Parathyroid adenoma (tissue), 2 donors: ENCODE data around the gene TCHHL1.

Experiments used
- H2AFZ ChIP-seq: fragments of 300-600 bp; sonication (generic); one replicate; pipeline ENCODE4 v1.7.0; 2017; ENCODE audit warnings: antibody characterized with exemption, mild to moderate bottlenecking
- H3K27ac ChIP-seq: fragments of 300-600 bp; sonication (generic); one replicate; pipeline ENCODE4 v1.7.0; 2017
- H3K27me3 ChIP-seq: fragments of 300-600 bp; sonication (generic); one replicate; pipeline ENCODE4 v1.7.0; 2017; ENCODE audit warnings: low read length; ENCODE audit not compliant: control insufficient read depth, insufficient read depth
- H3K36me3 ChIP-seq: fragments of 300-600 bp; sonication (generic); one replicate; pipeline ENCODE4 v1.7.0; 2017; ENCODE audit warnings: low read length; ENCODE audit not compliant: control insufficient read depth, insufficient read depth
- H3K4me1 ChIP-seq: fragments of 300-600 bp; sonication (generic); one replicate; pipeline ENCODE4 v1.7.0; 2017; ENCODE audit warnings: control low read depth
- H3K4me2 ChIP-seq: fragments of 300-600 bp; sonication (generic); one replicate; pipeline ENCODE4 v1.7.0; 2017; ENCODE audit warnings: low read length
- H3K4me3 ChIP-seq: fragments of 300-600 bp; sonication (generic); one replicate; pipeline ENCODE4 v1.7.0; 2017; ENCODE audit warnings: low read depth, low read length
- H3K79me2 ChIP-seq: fragments of 300-600 bp; sonication (generic); one replicate; pipeline ENCODE4 v1.7.0; 2017; ENCODE audit warnings: control low read depth
- H3K9ac ChIP-seq: fragments of 300-600 bp; sonication (generic); one replicate; pipeline ENCODE4 v1.7.0; 2017; ENCODE audit warnings: mild to moderate bottlenecking
- H3K9me3 ChIP-seq: fragments of 300-600 bp; sonication (generic); one replicate; pipeline ENCODE4 v1.7.0; 2017; ENCODE audit warnings: low read length; ENCODE audit not compliant: control insufficient read depth
- TF ChIP-seq, protein P1 (sequence below): fragments of 300-600 bp; sonication (generic); IDR thresholded peaks from one replicate; pipeline ENCODE4 v1.7.0; 2017; ENCODE audit warnings: antibody characterized with exemption, mild to moderate bottlenecking
- donor health status: primary hyperparathyroidism.

Gene TCHHL1

DNA sequence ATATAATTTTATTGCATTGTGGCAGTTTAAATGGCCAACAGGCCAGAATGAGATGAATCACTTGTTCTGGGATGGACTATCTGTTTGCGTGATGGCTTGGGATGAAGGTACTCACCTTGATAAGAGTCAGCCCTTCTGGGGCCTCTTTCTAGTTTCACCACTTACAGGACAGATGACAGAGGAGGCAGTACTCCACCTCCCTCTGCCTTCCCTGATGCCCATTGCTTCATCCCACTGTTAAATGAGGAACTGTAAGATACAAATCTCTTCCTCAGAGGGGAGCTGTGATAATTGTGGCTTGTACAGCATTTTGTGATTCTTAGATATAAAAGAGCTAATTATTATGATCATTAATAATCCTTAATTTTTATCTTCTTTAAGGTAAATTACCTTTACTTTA, 30.1 kb upstream of the TCHHL1 start:
- no peaks in the 10 kb centered on the region for H3K79me2 ChIP-seq
- H3K4me3 ChIP-seq = no peak overlapping the region
- no peaks in the 10 kb centered on the region for H3K4me1 ChIP-seq
- H3K27ac ChIP-seq = no peak overlapping the region
- no peaks in the 10 kb centered on the region for H3K9me3 ChIP-seq
- TF ChIP-seq, protein P1, sequence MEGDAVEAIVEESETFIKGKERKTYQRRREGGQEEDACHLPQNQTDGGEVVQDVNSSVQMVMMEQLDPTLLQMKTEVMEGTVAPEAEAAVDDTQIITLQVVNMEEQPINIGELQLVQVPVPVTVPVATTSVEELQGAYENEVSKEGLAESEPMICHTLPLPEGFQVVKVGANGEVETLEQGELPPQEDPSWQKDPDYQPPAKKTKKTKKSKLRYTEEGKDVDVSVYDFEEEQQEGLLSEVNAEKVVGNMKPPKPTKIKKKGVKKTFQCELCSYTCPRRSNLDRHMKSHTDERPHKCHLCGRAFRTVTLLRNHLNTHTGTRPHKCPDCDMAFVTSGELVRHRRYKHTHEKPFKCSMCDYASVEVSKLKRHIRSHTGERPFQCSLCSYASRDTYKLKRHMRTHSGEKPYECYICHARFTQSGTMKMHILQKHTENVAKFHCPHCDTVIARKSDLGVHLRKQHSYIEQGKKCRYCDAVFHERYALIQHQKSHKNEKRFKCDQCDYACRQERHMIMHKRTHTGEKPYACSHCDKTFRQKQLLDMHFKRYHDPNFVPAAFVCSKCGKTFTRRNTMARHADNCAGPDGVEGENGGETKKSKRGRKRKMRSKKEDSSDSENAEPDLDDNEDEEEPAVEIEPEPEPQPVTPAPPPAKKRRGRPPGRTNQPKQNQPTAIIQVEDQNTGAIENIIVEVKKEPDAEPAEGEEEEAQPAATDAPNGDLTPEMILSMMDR = no peak
- H3K9ac ChIP-seq = no peak overlapping the region
- no peaks in the 10 kb centered on the region for H3K36me3 ChIP-seq
- no peaks in the 10 kb centered on the region for H3K27me3 ChIP-seq
- no peak overlapping the region for H2AFZ ChIP-seq
- no peak overlapping the region for H3K4me2 ChIP-seq

DNA sequence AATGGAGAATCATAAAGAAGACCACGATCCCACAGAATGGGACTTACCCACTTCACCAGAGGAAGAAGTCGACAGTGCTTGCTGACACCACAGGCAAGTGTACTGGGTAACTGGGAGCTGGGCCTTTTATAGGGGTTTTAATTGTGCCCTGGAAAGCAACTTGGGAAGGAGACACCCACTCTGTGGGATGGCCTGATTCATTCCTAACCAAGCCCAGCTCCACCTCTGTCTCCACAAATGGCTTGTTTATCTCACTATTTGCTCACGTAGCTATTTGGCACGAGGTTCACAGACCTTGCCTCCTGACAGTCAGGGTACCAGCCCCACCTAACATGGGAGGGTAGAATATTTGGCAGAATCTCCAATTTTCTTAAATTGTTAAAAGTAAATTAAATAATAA, 26.5 kb upstream of the TCHHL1 start, which contains the start of gene TCHH:
TCHH (minus strand) TSS at position 101 of the 400 bp plus-strand sequence. CDS start 1,364 bp downstream, outside the sequence.
- no peak within 1 kb of the TSS for H3K9ac ChIP-seq
- no peaks in the 10 kb centered on the region for H3K27me3 ChIP-seq
- no peak within 1 kb of the TSS for H2AFZ ChIP-seq
- H3K4me1 ChIP-seq = no peaks in the 10 kb centered on the region
- no peaks in the 10 kb centered on the region for H3K79me2 ChIP-seq
- H3K36me3 ChIP-seq = no peaks in the 10 kb centered on the region
- H3K4me2 ChIP-seq = no peak within 1 kb of the TSS
- no peaks in the 10 kb centered on the region for H3K9me3 ChIP-seq
- TF ChIP-seq, protein P1 = no peak
- no peak within 1 kb of the TSS for H3K27ac ChIP-seq
- no peak within 1 kb of the TSS for H3K4me3 ChIP-seq

DNA sequence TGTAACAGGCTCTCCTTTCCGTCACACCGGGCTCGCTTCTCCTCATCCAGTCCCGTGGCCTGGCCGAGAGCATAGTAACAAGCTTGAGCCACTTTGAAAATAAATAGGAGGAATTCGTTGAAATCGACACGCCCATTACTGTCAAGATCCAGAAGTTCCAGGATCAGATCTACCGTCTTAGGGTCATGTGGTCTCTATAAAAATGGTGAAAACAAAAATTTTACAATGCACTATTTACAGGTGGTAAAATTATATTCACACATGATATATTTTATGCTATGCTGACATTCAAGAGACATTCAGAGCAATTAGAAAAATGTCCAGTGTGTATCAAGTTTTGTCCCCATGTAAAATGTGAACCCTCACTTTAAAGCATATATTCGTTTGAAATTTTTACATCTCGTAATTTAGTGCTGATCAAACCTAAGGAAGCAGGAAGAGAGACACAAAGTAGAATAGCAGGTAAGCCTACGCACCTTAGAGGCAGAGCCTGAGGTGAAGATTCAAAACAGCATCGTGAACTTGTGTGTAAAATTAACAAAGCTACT, 24.1 kb upstream of the TCHHL1 start:
- H3K9me3 ChIP-seq = no peaks in the 10 kb centered on the region
- H3K9ac ChIP-seq = no peak overlapping the region
- TF ChIP-seq, protein P1 = no peak
- no peaks in the 10 kb centered on the region for H3K36me3 ChIP-seq
- H3K4me3 ChIP-seq = no peak overlapping the region
- H3K4me1 ChIP-seq = no peaks in the 10 kb centered on the region
- H3K79me2 ChIP-seq = no peaks in the 10 kb centered on the region
- no peak overlapping the region for H2AFZ ChIP-seq
- H3K27me3 ChIP-seq = peaks cover 5% of the 10 kb centered on the region
- H3K27ac ChIP-seq = no peak overlapping the region
- peak overlapping the region; percentile 62 for H3K4me2 ChIP-seq

DNA sequence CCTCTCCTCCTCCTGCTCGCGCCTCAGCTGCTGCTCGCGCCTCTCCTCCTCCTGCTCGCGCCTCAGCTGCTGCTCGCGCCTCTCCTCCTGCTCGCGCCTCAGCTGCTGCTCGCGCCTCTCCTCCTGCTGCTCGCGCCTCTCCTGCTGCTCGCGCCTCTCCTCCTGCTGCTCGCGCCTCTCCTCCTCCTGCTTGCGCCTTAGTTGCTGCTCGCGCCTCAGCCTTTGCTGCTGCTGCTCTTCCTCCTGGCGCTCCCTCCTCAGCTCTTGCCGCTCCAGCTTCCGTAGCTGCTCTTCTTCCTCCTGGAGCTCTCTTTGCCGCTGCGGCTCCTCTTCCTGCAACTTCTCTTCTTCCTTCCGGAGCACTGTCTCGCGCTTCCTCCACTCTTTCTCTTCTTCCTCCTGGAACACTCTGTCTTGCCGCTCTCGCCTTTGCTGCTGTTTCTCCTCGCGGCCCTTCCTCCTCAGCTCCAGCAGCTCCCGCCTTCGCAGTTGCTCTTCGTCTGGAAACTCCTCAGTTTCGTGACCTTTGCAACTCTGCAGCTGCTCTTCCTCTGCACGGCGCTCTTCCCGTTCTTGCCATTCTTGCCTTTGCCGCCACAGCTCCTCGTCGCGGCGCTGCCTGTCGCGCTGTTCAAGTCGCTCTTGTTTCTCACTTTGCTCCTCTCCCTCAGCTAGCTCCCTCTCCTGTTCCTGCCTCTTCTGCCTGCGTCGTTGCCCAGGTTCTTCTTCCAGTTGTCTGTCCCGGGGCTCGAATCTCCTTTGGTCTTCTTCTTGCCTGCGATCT, 23.4 kb upstream of the TCHHL1 start:
- Histone ChIP-seq H3K27me3 (peaks cover 11% of the 10 kb centered on the region), H3K9ac (no peak overlapping the region), H3K9me3 (no peaks in the 10 kb centered on the region), H3K79me2 (no peaks in the 10 kb centered on the region), H3K4me2 (peak overlapping the region; percentile 62), H2AFZ (peak overlapping the region; percentile 42), H3K27ac (no peak overlapping the region), H3K4me1 (no peaks in the 10 kb centered on the region), H3K4me3 (no peak overlapping the region), H3K36me3 (no peaks in the 10 kb centered on the region)
- TF ChIP-seq, protein P1 = no peak
